AML-193 (cell line): ENCODE results near the gene PCARE.
"Not testable (repeated sequence)": the region's sequence is repeated elsewhere in the genome, so short reads cannot be mapped to it uniquely, and the experiment has no call there.

Source experiments
- DNase-seq, 2 experiments: peaks; one replicate each; lab custom pipeline; 2025; lab: John Stamatoyannopoulos, UW

PCARE gene

DNA sequence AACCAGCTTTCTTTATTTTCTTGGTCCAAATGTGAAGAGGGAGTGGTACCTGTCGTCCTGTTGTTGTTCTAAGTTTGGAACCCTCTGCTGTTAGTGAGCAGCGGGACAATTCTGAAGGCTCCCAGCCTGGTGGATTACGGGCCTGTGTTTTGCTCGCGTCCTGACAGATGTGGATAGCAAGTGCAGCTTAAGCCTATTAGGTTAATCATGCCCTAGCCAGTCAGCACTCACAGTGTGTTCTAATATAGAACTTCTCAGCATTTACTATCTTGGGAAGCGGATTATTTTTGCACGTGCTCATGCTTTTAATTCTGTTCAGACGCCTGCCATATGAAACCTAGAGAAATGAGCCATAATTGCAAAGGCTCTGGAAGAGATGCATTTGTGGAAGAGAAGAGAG is at the start of gene PCARE:
PCARE (minus strand) TSS at position 113 of the 400 bp plus-strand sequence. CDS start 262 bp downstream, outside the sequence.
- no peak for DNase-seq

DNA sequence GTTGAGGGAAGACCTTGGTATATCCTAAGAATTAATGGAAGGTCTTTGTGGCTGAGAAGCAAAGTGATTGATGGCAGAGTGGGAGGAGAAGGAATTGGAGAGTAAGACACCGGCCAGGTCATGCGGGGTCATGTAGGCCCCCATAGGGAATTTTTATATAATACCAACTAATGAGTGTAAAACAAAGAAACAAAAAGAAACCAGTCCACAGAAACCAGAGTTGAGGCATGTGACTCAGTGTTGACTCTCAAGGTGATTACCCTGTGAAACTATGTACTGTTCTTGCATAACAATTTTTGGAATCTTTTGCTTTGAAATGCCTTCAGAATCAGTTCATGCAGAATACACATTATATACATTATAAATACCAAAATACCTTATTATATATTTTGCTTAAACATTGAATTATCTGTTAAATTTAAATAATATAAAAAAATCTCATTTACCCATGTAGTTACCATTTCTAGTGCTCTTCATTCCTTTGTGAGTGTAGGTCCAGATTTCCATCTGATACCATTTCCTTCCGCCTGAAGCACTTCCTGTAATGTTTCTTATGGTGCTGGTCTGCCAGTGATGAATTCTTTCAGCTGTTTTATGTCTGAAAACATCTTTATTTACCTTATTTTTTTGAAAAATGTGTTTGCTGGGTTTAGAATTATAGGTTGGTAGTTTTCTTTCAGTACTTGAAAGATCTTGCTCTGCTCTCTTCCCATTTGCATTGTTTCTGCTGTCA is 49.5 kb upstream of the PCARE start:
- DNase-seq = no peak

DNA sequence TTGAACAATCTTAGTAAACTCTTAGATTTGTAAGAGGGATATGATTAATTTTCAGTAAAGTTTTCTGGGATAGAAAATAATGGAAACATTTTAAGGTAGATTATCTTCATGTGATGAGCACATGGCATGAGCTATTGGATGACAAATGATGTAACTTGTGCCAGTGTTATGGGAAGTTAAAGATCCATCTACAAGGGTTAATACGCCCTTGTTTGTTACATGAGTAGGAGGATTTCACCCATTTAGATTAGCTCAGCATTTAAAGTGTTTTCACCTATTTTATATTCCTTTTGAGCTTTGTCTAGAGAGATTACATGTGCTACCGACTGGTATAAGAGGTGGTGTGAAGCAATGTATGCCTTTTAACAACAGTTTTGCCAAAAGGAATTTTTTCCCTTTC is 46.5 kb upstream of the PCARE start:
- DNase-seq = no peak

DNA sequence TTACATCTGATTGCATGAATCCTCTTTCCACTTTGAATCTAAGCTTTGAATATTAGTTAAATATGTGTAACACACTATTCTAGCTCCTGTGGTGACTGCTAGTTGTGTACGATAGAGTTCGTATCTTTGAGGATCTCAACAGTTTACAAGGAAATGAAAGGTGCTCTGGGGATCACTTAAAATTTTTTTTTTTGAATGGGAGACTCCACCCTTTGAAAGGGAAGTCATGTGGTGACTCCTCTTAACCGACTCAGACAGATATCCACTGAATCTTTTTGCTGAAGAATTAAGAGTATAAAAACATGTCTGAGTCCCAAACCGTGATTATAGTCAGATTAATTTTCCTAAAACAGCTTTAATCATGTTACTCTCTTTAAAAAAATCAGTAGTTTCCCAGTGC is 44.9 kb upstream of the PCARE start:
- no peak for DNase-seq

DNA sequence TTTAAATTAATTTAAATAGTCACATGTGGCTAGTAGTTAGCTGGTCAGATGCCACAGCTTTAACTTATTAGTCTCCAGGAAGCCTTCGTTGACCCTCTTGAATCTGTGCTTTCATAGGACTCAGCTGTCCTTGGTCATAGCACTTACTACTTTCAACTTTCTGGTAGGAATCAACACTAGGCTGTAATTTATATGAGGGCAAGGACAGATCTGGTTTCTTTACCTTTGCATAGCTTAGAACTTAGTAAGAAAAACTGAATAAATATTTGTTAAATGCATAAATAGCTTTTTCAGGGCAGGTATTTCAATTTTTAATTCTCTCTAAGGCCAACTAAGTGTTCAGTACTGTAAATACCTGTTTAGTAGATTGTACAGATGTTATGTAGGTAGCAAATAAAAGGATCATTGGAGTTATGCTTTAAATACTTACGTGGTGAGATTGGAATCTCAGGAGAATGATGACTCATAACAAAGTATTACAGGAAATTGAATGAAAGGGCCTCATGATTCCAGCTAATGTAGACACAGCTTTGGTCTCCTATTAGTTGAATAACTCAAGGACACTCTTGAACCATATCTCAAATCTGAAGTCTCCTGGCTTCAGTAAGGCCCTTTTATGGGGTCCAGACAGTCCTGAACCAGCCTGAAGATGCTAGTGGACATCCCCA is 43.4 kb upstream of the PCARE start:
- DNase-seq = no peak

DNA sequence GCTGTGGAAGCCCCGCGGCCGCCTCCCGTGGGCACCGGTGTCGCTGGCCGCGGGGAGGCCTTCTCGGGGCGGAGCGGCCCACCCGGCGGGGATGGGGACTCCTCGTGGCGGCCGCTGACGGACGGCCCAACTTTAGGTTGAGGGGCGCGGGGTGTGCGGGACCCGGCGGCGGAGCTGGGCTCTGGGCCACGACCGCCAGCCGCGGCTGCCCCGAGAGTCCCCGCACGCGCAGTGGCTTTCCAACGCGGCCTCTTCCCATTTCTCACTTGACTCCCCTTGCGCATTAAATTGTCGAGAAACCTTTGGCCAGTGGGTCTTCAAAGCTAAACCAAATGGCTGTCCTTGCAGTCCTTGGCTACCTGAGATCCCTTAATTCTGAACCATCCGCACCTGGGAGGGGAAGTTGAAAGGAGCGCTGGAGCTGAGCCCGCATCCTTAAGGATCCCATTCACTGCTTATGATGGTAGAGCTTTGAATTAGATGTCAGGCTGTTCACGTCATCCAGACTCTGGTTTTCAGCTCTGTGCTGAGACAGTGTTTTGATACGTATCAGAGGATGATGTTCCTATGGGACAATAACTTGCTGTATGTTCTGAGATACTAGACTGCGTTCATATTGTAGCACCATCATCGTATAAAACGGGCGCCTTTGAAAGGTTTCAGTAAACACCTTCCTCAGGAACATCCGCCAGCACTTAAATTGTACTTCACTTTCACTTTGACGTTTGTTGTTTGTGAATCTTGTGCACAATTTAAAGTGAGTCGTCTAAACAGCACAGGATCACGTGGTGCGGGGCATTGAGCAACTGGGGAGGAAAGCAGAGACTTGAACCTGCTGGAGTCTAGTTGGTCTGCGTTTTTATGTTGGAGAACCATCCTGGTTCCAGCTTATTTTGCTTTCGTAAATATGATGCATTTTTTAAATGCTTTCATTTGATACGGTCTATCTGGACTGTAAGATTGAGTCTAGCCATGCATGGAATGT is 41.8 kb upstream of the PCARE start:
- peak; percentile 31 to 55 for DNase-seq

DNA sequence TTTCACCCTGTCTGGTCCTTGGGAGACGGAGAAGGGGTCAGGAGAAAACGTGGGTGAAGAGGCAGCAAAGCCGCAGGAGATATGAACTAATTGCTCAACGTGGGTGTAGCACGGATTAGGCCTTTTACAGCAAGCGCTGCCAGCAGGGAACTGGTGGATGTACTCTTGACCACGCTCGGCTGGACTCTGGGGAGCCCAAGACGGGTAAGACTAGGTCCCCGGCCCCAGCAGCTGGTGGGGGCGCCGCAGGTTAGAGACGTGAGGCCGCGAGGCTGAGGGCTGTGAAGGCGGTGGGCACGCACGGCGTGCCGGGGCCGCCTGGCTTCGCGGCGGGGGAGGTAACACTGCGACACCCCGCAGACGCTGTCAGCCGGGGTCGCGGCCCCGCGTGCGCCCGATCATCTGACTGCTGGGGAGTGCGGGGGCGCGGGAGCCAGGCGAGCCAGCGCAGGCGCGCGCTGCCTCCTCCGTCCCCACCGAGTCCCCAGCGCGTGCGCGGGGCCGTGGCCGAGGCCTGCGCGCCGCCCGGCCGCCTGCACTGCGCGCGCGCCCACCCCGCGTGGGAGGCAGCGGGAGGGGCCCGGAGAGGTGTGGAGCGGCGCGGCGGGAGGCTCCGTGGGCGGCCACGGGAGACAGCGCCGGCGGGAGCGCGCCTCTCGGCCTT is 40.8 kb upstream of the PCARE start, which contains the start of gene CLIP4:
CLIP4 (plus strand) TSS at position 470 of the 664 bp plus-strand sequence. CDS start 5,974 bp downstream, outside the sequence.
- peak in 1 of 2 experiments; percentile 16 for DNase-seq

DNA sequence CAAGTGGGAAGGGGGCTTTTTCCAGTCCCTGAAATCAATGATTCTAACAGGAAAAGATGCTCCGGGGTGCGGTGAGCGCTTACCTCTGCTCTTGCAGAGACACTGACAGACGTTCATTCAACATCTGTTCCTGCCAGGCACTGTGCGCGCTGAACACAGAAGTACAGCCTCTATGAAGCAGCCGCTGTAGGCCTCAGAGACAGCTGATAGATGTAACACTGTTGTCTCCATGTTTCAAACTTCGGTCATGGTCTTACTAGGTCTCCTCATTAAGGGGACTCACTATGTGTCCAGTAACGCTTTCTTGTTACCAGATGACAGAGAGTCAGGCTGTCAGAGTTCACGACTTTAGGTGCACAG is 40.2 kb upstream of the PCARE start:
- no peak for DNase-seq

DNA sequence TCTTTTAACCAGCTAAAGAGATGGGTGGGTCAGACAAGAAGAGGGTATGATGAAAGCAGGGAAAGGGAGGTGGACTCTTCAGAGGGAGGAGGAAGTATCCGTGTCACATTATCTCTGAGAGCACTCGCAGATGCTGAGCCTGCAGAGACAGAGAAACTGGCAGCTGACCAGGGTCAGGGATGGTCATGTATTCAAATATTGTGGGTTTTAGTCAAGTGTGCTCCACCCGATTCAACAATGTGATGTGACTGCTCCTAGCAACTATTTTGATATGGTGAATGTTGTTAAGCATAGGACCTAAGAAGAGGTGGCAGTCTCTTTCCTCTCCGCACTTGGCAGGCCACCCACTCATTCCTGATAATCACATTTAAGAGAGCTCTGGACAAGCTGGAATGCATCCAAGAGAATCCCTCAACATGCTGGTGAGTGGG is 39.6 kb upstream of the PCARE start:
- peak; percentile 67 to 81 for DNase-seq

DNA sequence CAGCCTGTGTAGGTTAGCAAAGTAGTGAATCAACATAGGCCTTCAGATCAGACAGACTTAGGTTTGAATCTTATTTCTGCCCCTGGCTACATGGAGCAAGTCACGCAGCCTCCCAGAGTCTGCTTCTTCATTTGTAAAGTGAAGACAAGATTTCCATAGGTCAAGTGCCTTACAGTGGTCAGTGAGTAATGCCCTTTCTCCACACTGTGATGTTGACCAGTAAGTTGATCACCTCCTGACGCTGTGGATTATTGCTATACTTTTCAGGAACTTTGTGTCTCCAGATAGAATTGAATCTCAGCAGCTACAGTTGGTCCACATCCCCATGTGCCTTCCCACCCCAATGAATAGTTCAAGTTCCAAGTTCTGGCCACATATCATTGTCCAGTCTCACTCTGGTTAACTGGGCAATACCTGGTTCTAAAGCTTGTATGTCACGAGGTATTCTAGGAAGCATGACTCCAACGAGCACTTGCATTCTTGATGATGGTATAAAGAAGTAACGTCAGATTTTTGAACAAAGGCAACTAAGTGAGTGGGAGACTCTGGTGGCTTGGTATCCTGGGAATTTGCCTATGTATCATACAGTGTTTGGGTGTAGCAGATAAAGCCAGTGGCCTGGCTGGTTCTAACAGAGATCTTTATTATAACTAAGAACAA is 38.8 kb upstream of the PCARE start:
- no peak for DNase-seq

DNA sequence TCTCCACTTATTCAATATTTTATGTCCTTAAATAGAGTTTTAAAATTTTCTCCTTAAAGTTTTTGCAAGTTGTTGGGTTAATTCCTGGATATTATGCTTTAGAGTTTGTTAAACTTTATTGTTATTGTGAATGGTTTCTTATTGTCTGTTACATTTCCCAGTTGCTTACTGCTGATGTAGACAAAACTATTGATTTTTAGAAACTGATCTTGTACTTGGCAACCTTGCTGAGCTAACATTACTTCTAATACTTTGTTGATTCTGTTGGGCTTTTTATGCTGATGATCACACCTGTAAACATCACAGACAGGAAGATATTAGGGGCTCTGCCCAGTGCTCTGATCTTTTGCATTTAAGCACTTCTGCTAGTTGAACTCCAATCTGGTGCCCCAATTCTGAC is 38.1 kb upstream of the PCARE start:
- DNase-seq = no peak

DNA sequence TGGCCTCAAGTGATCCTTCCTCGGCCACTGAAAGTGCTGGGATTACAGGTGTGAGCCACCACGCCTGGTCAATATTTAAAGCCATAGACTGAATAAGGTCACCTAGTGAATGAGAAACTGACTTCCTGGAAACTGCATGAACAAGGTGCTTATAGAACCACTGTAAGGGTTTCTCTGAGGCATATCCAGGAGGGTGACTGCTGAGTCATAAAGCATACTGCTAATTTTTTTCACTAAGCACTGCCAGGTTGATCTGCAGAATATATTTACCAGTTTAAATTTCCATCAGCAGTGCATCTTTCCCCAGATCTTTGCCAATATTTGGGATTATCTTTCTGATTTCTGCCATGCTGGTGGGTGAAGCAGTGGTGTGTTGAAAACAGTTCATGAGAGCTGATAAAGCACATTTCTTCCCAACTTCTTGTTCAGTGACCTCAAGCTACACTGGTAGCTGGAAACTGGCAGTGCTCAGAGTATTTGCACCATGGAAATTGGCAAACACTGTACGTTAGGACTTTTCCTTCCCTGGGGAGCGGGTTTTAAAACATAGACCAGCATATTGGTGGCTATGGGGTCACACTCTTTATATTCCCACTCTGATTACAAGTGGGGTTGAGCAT is 36.7 kb upstream of the PCARE start:
- DNase-seq = no peak

DNA sequence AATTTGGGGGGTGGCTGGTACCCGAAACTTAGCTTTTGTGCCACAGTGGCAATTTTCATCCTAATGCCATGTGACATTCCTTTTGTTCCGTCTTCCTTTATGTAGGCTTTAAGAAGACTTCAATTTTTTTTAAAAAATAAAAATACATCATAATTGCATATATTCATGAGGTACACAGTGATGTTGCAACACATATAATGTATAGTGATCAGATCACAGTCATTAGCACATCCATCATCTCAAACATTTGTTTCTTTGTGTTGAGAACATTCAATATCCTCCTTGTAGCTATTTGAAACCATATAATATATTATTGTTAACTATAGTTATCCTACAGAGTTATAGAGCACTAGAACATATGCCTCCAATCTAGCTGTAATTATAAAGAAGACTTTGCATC is 34.9 kb upstream of the PCARE start:
- DNase-seq = no peak

DNA sequence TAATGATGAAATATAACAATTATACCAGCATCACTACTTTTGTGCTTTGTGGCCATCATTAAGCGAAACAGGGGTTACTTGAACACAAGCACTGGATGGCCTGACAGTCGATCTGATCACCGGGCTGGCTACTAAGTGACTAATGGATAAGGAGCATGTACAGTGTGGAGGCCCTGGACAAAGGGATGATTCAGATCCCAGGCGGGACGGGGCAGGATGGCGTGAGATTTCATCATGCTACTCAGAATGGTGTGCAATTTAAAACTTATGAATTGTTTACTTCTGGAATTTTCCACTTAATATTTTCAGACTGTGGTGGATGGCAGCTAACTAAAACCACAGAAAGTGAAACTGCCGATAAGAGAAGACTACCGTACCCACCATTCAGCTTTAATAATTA is 33.9 kb upstream of the PCARE start:
- no peak for DNase-seq

DNA sequence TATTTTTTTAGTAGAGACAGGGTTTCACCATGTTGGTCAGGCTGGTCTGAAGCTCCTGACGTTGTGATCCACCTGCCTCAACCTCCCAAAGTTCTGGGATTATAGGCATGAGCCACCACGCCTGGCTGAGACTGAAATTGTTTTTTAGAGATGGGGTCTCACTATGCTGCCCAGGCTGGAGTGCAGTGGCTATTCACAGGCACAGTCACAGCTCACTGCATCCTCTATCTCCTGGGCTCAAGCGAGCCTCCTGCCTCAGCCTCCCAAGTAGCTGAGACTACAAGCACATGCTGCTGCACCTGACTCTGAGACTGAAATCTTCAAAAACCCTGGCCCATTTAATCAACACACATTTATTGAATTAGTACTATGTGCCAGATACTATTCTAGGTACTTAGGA is 33.2 kb upstream of the PCARE start:
- not testable (repeated sequence) for DNase-seq

DNA sequence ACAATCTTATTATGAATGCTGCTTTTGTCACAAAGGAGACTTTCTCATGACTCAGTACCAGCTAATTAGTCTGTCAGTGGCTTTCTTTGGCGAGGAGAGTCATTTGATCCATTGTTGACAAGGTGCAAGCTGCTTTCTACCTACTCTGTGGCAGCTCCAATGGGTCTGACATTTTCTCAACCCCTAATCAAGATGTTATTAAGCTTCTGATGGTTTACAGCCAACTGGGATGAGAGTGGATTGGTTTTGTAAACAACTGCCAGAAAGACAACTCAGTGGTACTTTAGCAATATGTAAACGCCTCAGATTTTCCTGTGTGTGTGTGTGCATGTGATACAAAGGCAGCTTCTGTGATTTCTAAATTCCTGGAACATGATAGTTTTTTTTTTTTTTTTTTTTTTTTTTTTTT is 32.7 kb upstream of the PCARE start:
- DNase-seq = no peak

DNA sequence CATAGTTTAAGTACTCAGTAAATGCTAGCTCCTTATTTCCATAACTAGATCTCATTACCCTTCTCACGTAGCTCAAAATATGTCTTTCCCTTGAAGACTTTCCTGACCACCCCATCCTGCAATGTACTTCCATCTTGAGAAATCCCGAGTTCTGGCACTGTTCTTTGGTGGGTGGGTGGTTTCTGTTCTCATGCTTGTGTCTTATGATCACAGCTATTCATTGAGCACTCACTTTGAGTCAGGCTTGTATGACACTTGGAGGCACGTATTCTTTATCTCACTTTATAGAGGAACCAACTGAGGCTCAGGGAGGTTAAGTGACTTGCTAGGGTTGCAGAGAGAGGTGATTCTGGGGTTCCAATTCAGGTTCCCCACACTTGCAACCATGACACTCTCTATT is 31.9 kb upstream of the PCARE start:
- no peak for DNase-seq

DNA sequence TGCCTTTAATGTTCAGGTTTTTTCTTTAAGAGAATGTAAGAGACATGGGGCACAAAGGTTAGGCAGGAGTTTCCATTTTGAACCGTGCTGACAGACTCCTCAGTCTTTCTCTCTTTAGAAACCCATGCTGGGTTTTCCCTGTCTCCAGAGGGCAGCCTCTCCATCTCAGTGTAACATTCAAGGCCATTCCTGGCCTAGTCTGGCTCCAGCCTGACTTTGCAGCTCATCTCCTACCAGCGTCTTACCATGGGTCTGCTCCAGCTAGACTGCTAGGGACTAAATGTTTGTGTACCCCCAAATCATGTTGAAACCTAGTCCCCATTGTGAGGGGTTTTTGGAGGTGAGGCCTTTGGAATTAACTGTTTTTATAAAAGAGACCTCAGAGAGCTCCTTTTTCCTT is 31.1 kb upstream of the PCARE start:
- DNase-seq = no peak

DNA sequence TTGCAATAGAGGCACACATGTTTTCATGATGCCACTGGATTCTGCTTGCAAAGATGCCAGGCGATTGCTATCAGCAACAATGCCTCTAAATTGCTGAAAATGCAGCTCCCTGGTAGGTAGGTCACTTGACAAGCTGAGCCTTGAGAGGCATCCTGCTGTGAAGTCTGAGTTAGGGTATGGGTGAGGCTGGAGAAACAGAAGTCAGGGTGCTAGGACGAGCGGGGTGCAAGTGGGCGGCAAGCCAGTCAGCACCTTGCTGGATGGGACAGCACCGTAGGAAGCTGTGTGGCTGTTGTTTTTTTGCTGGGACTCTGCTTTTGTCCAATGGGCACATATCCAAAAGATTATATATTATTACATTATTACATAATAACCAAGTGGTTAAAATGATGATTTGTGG is 30.4 kb upstream of the PCARE start:
- no peak for DNase-seq

DNA sequence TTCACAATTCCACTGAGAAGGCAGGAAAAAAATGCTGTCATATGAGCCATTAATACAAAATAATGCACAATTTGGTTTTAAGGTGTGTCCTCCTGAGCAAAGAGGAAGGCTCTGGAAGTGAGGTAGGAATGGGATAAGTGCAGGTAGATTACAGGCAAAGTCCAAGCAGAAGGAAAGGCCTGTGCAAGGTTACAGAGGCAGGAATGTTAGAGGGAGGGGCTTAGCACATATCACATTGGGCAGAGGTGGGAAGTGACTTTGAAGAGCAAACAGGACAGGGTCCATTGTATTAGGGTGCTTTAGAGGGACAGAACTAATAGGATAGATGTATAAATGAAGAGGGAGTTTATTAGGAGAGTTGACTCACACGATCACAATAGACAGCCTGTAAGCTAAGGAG is 26.2 kb upstream of the PCARE start:
- DNase-seq = no peak

DNA sequence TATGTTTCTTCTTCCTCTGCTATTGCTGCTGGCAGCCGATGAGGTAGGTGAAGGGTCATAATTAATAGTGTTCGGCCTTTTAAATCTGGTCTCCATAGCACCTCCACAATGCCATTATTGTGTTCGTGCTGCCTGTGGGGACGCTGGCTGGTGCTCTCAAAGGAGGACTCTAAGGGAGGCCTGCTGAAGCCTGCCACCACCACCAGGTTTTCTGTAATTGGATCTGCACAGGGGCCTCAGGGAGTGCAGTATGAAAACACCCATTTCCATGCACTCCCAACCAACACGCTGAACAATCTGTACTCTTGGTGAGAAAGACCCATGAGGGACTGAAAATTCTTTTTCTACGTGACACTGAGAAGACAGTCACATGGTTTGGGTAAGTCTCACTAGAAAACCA is 23.2 kb upstream of the PCARE start:
- no peak for DNase-seq
